ENCODE measurements around the gene C15orf62. TPM values are rescaled to one million over a fixed set of nuclear protein-coding genes. Genes with fewer than 3 reads are reported as not detected.

C15orf62 gene
- total RNA-seq, 6 donors from 2014 or later: 0.81 to 4.2 (median 1.4) TPM

- Histone ChIP-seq H3K4me1 (no peaks in the 10 kb centered on the region), H3K36me3 (no peaks in the 10 kb centered on the region), H3K9me3 (no peaks in the 10 kb centered on the region), H3K27me3 (no peaks in the 10 kb centered on the region), H3K27ac (no peak overlapping the region), H3K4me3 (no peak overlapping the region)
- TF ChIP-seq EP300 (IDR thresholded peaks at IDR 0.05) (no peak), POLR2A (IDR thresholded peaks at IDR 0.05) (no peak), POLR2AphosphoS5 (IDR thresholded peaks at IDR 0.05) (no peak)
- TF ChIP-seq, protein P1, sequence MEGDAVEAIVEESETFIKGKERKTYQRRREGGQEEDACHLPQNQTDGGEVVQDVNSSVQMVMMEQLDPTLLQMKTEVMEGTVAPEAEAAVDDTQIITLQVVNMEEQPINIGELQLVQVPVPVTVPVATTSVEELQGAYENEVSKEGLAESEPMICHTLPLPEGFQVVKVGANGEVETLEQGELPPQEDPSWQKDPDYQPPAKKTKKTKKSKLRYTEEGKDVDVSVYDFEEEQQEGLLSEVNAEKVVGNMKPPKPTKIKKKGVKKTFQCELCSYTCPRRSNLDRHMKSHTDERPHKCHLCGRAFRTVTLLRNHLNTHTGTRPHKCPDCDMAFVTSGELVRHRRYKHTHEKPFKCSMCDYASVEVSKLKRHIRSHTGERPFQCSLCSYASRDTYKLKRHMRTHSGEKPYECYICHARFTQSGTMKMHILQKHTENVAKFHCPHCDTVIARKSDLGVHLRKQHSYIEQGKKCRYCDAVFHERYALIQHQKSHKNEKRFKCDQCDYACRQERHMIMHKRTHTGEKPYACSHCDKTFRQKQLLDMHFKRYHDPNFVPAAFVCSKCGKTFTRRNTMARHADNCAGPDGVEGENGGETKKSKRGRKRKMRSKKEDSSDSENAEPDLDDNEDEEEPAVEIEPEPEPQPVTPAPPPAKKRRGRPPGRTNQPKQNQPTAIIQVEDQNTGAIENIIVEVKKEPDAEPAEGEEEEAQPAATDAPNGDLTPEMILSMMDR (IDR thresholded peaks at IDR 0.05): no peak
- 91 to 94% methylated on average over 2 of the region's 2 CpGs for WGBS, 2 donors
- no peak for ATAC-seq (ENCODE audit: low FRiP score in 2 of 2)
- no peak for DNase-seq
These were observed 45.9 kb upstream of the C15orf62 start for GRCh38 chr15:40723919-40724318.

DNA sequence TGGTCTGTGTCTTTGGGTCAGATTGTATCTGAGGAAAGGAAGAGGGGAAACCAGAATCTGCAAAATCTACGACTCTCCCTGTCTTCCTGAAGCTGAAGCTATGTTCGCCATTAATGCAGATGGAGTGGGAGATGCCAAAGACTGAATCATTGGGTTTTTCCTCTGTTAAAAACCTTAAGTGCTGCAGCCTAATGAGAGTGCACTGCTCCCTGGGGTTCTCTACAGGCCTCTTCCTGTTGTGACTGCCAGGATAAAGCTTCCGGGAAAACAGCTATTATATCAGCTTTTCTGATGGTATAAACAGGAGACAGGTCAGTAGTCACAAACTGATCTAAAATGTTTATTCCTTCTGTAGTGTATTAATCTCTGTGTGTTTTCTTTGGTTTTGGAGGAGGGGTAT lies 38.7 kb upstream of the C15orf62 start:
- H3K27me3 ChIP-seq: no peaks in the 10 kb centered on the region
- H3K36me3 ChIP-seq: peaks cover 6 to 46% (median 20%) of the 10 kb centered on the region in 4 donors
- no peaks in the 10 kb centered on the region for H3K4me1 ChIP-seq
- TF ChIP-seq EP300 (IDR thresholded peaks at IDR 0.05) (no peak), POLR2A (IDR thresholded peaks at IDR 0.05) (no peak), POLR2AphosphoS5 (IDR thresholded peaks at IDR 0.05) (no peak)
- TF ChIP-seq, protein P1 (IDR thresholded peaks at IDR 0.05): no peak
- DNase-seq (no peak), ATAC-seq (ENCODE audit: low FRiP score in 2 of 2) (no peak)
- H3K4me3 ChIP-seq: no peak overlapping the region
- H3K27ac ChIP-seq: peak overlapping the region in 1 of 4 donors; percentile 59
- no peaks in the 10 kb centered on the region for H3K9me3 ChIP-seq
- 80 to 84% methylated on average over 3 of the region's 3 CpGs for WGBS, 2 donors

GRCh38 chr15:40736575-40736974 lies 33.2 kb upstream of the C15orf62 start:
- 93 to 99% methylated on average over 4 of the region's 4 CpGs for WGBS, 2 donors

DNA sequence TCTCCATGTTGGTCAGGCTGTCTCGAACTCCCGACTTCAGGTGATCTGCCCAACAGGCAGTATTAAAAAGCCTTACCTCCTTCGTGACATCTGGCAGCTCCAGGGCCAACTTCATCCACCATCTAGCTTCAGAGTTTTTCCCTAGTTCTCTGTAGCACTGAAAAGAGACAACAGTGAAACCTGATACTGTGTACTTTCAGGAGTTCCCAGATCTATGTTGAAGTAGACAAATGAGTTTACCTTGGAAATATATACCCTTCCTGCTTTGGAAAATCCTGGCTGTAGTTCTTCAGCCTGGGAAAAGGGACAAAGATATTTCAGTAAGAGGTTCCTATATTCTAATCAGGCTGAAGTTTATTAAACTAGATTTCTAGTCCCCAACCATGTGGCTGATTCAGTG lies 32.7 kb upstream of the C15orf62 start:
- H3K9me3 ChIP-seq: no peaks in the 10 kb centered on the region
- TF ChIP-seq, protein P1 (IDR thresholded peaks at IDR 0.05): no peak
- TF ChIP-seq POLR2AphosphoS5 (IDR thresholded peaks at IDR 0.05): no peak
- TF ChIP-seq POLR2A (IDR thresholded peaks at IDR 0.05): no peak
- no peak for TF ChIP-seq EP300 (IDR thresholded peaks at IDR 0.05)
- no peak overlapping the region for H3K27ac ChIP-seq
- H3K4me3 ChIP-seq: no peak overlapping the region
- H3K36me3 ChIP-seq: peaks cover 24 to 81% (median 63%) of the 10 kb centered on the region in 4 donors
- WGBS, 2 donors: 83 to 98% methylated on average over 3 of the region's 3 CpGs
- DNase-seq: no peak
- no peaks in the 10 kb centered on the region for H3K4me1 ChIP-seq
- no peak for ATAC-seq (ENCODE audit: low FRiP score in 2 of 2)
- no peaks in the 10 kb centered on the region for H3K27me3 ChIP-seq

More at GRCh38 chr15:40736575-40736974, 33.2 kb upstream of the C15orf62 start:
- peaks cover 24 to 84% (median 60%) of the 10 kb centered on the region in 4 donors for H3K36me3 ChIP-seq
- DNase-seq (no peak), ATAC-seq (ENCODE audit: low FRiP score in 2 of 2) (no peak)
- no peaks in the 10 kb centered on the region for H3K27me3 ChIP-seq
- no peak overlapping the region for H3K4me3 ChIP-seq
- H3K9me3 ChIP-seq: no peaks in the 10 kb centered on the region
- H3K4me1 ChIP-seq: no peaks in the 10 kb centered on the region
- no peak for TF ChIP-seq EP300 (IDR thresholded peaks at IDR 0.05)
- H3K27ac ChIP-seq: no peak overlapping the region

DNA sequence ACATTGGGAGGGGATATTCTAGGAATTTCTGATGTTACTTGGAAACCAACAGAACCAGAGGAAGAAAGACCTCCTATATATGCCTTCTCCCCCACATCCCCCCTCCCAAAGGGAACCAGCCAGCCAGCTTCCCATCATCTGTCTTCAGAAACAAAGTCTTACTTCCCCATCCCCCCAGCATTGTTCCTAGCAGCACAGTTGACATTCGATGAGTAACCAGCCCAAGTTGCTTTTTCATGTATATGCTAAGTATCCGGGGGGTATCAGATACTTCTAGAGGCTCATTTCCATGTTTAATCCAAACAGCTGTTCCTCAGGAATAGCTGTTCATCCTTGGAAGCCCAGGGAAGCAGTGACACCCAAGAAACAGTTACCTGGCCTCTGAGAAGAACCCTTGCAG lies 30.7 kb upstream of the C15orf62 start:
- ATAC-seq (ENCODE audit: low FRiP score in 2 of 2) (no peak), DNase-seq (no peak)
- no peak overlapping the region for H3K27ac ChIP-seq
- no peaks in the 10 kb centered on the region for H3K27me3 ChIP-seq
- no peak overlapping the region for H3K4me3 ChIP-seq
- 49 to 73% methylated on average over 2 of the region's 2 CpGs for WGBS, 2 donors
- peaks cover 24 to 95% (median 64%) of the 10 kb centered on the region in 4 donors for H3K36me3 ChIP-seq
- H3K4me1 ChIP-seq: no peaks in the 10 kb centered on the region
- TF ChIP-seq EP300 (IDR thresholded peaks at IDR 0.05): no peak
- no peak for TF ChIP-seq POLR2AphosphoS5 (IDR thresholded peaks at IDR 0.05)
- no peak for TF ChIP-seq POLR2A (IDR thresholded peaks at IDR 0.05)
- H3K9me3 ChIP-seq: no peaks in the 10 kb centered on the region

GRCh38 chr15:40739854-40740253 lies 29.9 kb upstream of the C15orf62 start:
- Histone ChIP-seq H3K4me3 (no peak overlapping the region), H3K4me1 (peaks cover 0 to 3% (median 0%) of the 10 kb centered on the region in 4 donors), H3K27me3 (no peaks in the 10 kb centered on the region), H3K9me3 (no peaks in the 10 kb centered on the region), H3K36me3 (peaks cover 24 to 95% (median 67%) of the 10 kb centered on the region in 4 donors), H3K27ac (no peak overlapping the region)
- ATAC-seq (ENCODE audit: low FRiP score in 2 of 2) (no peak), DNase-seq (no peak)
- TF ChIP-seq EP300 (IDR thresholded peaks at IDR 0.05) (no peak), POLR2AphosphoS5 (IDR thresholded peaks at IDR 0.05) (no peak), POLR2A (IDR thresholded peaks at IDR 0.05) (no peak)
- TF ChIP-seq, protein P1 (IDR thresholded peaks at IDR 0.05): no peak
- WGBS, 2 donors: 96 to 97% methylated on average over 2 of the region's 2 CpGs

All from upper lobe of left lung (tissue), 6 donors.